GM18520 (cell line): Measurements from ENCODE around the gene C8B.

ENCODE experiments used
- ATAC-seq: cut with Tn5 transposase; IDR thresholded peaks from one replicate; pipeline ENCODE4 v1.9.1; 2021; ENCODE audit not compliant: unreplicated experiment

The C8B gene

GRCh38 chr1:56965916-56966697 is at the start of gene C8B:
TSS of gene C8B (minus strand) at chr1:56966015. CDS start at chr1:56965948, 67 bp downstream.
- no peak for ATAC-seq

GRCh38 chr1:57015071-57015470 is 49.3 kb upstream of the C8B start:
- ATAC-seq: no peak

- ATAC-seq: no peak
Measured at GRCh38 chr1:57013522-57013921, 47.7 kb upstream of the C8B start.

- ATAC-seq: no peak
Measured at GRCh38 chr1:57012315-57012714, 46.5 kb upstream of the C8B start.

GRCh38 chr1:57010511-57010910 is 44.7 kb upstream of the C8B start:
- no peak for ATAC-seq

GRCh38 chr1:57007948-57008347 is 42.1 kb upstream of the C8B start:
- ATAC-seq: no peak

GRCh38 chr1:57007472-57007871 is 41.7 kb upstream of the C8B start:
- no peak for ATAC-seq

- ATAC-seq: no peak
Measured at GRCh38 chr1:57003398-57004139, 37.8 kb upstream of the C8B start.

- ATAC-seq: no peak
Measured at GRCh38 chr1:56995414-56996100, 29.7 kb upstream of the C8B start.

GRCh38 chr1:56993475-56993874 is 27.7 kb upstream of the C8B start:
- no peak for ATAC-seq

GRCh38 chr1:56992318-56993125 is 26.7 kb upstream of the C8B start:
- no peak for ATAC-seq

GRCh38 chr1:56991576-56991975 is 25.8 kb upstream of the C8B start:
- ATAC-seq: no peak

GRCh38 chr1:56986397-56986796 is 20.6 kb upstream of the C8B start:
- no peak for ATAC-seq

- ATAC-seq: no peak
Measured at GRCh38 chr1:56985857-56986256, 20.0 kb upstream of the C8B start.

- ATAC-seq: no peak
Measured at GRCh38 chr1:56983484-56983883, 17.7 kb upstream of the C8B start.

GRCh38 chr1:56979986-56980755 is 14.4 kb upstream of the C8B start:
- no peak for ATAC-seq

GRCh38 chr1:56978819-56979218 is 13.0 kb upstream of the C8B start:
- ATAC-seq: no peak

GRCh38 chr1:56977910-56978309 is 12.1 kb upstream of the C8B start:
- no peak for ATAC-seq

GRCh38 chr1:56975446-56975845 is 9.6 kb upstream of the C8B start:
- ATAC-seq: no peak
